Prostate gland (tissue), 2 donors: ENCODE measurements around the gene ZNF91. TPM values are rescaled to one million over a fixed set of nuclear protein-coding genes. Genes with fewer than 3 reads are reported as not detected.
"Not testable (repeated sequence)": the region's sequence is repeated elsewhere in the genome, so short reads cannot be mapped to it uniquely, and the experiment has no call there.

Experiments used
- DNase-seq: peaks from one replicate; pipeline ENCODE4 v3.0.0-alpha.2; 2019; ENCODE audit warnings: low spot score
- H3K27ac ChIP-seq, 2 donors: fragments of 200-600 bp; sonication (generic); 2 replicates each; pipeline ENCODE4 v1.5.1; 2017 to 2019
- H3K27me3 ChIP-seq: fragments of 200-600 bp; sonication (generic); replicated peaks from 2 replicates; pipeline ENCODE4 v1.5.1; 2019; ENCODE audit not compliant: insufficient read depth
- H3K36me3 ChIP-seq, 2 donors: fragments of 200-600 bp; sonication (generic); 1 replicate in 1 of 2; 2 replicates in 1 of 2; pipeline versions ENCODE4 v1.5.1 to v1.8.1; 2017 to 2019
- H3K4me1 ChIP-seq: fragments of 200-600 bp; sonication (generic); replicated peaks from 2 replicates; pipeline ENCODE4 v1.5.1; 2019
- H3K4me3 ChIP-seq, 2 donors: fragments of 200-600 bp; sonication (generic); 2 replicates each; pipeline ENCODE4 v1.5.1; 2017 to 2019
- H3K9me3 ChIP-seq: fragments of 200-600 bp; sonication (generic); 2 replicates; pipeline ENCODE4 v1.5.1; 2017
- POLR2A ChIP-seq: fragments of 450-650 bp; IDR thresholded peaks from one replicate; pipeline ENCODE4 v1.6.1; 2016; ENCODE audit warnings: antibody characterized with exemption, mild to moderate bottlenecking
- POLR2AphosphoS5 ChIP-seq: sonication (generic); formaldehyde crosslinking; IDR thresholded peaks from one replicate; pipeline ENCODE4 v1.6.1; 2017; ENCODE audit warnings: antibody characterized with exemption
- WGBS: methylation state at CpG from one replicate; pipeline ENCODE4 v1.1.5; 2018; 5-methylcytosine and 5-hydroxymethylcytosine counted together
- intact Hi-C: fragments of 100-400 bp; cut with DNase I; formaldehyde crosslinking; loops from one replicate; pipeline ENCODE4 v1.14.2; 2022
- total RNA-seq, 2 donors: library from RNA; depleted of rRNA; stranded (reverse); fragments of >200 nt; gene quantifications; one replicate each; pipeline ENCODE4 v1.1.0, GENCODE V29; 2016
- TF ChIP-seq, protein P1 (sequence below), 4 experiments: fragments of 200-600 bp in 2 of 4; fragments of 450-650 bp in 2 of 4; sonication (generic) in 2 of 4; IDR thresholded peaks; 1 replicate in 3 of 4; 2 replicates in 1 of 4; pipeline ENCODE4 v1.5.1; 2016 to 2019; ENCODE audit warnings: antibody characterized with exemption in 4 of 4, mild to moderate bottlenecking in 2 of 4, moderate library complexity in 2 of 4

ZNF91 gene
- total RNA-seq, 2 donors from 2014 or later: 70.4 to 97.8 TPM

GRCh38 chr19:23401086-23401610, 5.9 kb upstream of the ZNF91 start:
- H3K4me3 ChIP-seq: no peak overlapping the region
- intact Hi-C loops: no loop called here
- TF ChIP-seq POLR2A: no peak
- TF ChIP-seq, protein P1, sequence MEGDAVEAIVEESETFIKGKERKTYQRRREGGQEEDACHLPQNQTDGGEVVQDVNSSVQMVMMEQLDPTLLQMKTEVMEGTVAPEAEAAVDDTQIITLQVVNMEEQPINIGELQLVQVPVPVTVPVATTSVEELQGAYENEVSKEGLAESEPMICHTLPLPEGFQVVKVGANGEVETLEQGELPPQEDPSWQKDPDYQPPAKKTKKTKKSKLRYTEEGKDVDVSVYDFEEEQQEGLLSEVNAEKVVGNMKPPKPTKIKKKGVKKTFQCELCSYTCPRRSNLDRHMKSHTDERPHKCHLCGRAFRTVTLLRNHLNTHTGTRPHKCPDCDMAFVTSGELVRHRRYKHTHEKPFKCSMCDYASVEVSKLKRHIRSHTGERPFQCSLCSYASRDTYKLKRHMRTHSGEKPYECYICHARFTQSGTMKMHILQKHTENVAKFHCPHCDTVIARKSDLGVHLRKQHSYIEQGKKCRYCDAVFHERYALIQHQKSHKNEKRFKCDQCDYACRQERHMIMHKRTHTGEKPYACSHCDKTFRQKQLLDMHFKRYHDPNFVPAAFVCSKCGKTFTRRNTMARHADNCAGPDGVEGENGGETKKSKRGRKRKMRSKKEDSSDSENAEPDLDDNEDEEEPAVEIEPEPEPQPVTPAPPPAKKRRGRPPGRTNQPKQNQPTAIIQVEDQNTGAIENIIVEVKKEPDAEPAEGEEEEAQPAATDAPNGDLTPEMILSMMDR (IDR thresholded peaks at IDR 0.05): no peak
- TF ChIP-seq POLR2AphosphoS5: no peak
- no peaks in the 10 kb centered on the region for H3K36me3 ChIP-seq
- H3K27me3 ChIP-seq: no peaks in the 10 kb centered on the region
- no peak for DNase-seq
- 71% methylated on average over 4 of the region's 4 CpGs for WGBS
- H3K4me1 ChIP-seq: no peaks in the 10 kb centered on the region
- H3K9me3 ChIP-seq: no peaks in the 10 kb centered on the region
- no peak overlapping the region for H3K27ac ChIP-seq

DNA sequence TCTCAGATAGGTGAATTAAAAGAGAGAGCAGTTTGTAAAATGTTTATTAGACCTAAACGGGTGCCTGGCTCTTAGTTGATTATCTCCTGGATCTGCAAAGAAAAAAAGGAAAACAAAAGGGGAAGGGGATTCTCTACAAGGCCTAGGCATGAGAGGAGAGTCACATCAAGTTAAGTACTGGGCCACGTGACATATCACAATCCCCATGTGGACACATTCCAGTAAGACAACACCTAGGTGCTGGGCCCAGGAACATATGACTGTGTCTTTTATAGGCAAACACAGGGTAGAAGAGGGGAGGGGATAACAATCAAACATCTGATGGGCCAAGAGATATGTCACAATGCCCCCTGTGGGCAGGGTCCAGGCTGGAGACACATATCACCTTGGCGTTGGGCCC, 4.2 kb upstream of the ZNF91 start:
- Histone ChIP-seq H3K4me1 (no peaks in the 10 kb centered on the region), H3K36me3 (no peaks in the 10 kb centered on the region), H3K4me3 (no peak overlapping the region), H3K9me3 (no peaks in the 10 kb centered on the region), H3K27ac (no peak overlapping the region), H3K27me3 (no peaks in the 10 kb centered on the region)
- WGBS: 70% methylated on average over 3 of the region's 3 CpGs
- no peak for TF ChIP-seq POLR2AphosphoS5
- TF ChIP-seq, protein P1 (IDR thresholded peaks at IDR 0.05): no peak
- no peak for TF ChIP-seq POLR2A
- intact Hi-C loops: loop anchor here (5.0 to 10.0 kb wide), 2 partner anchors 127 to 635 kb away; no protein-coding TSS in a partner anchor
- DNase-seq: no peak

DNA sequence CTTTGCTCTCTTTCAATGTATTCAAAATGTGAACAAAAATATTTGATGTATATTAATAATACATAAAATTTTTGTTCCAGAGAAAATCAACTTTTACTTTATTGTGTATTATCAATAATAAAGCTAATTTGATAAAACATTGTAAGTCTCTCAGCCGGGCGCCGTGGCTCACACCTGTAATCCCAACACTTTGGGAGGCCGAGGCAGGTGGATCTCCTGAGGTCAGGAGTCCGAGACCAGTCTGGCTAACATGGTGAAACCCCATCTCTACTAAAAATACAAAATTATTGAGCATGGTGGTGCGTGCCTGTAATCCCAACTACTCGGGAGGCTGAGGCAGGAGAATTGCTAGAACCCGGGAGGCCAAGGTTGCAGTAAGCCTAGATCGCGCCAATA, 449 bp upstream of the ZNF91 start:
- Histone ChIP-seq H3K27ac (peak overlapping the region; percentile 91 to 92), H3K4me3 (peak overlapping the region in 1 of 2 donors; percentile 61)
- 89% methylated on average over 10 of the region's 10 CpGs for WGBS
- intact Hi-C loops: loop anchor here (5.0 to 10.0 kb wide), 2 partner anchors 123 to 639 kb away; no protein-coding TSS in a partner anchor
- H3K27me3 ChIP-seq, H3K36me3 ChIP-seq, H3K4me1 ChIP-seq, H3K9me3 ChIP-seq, DNase-seq: not testable (repeated sequence)

DNA sequence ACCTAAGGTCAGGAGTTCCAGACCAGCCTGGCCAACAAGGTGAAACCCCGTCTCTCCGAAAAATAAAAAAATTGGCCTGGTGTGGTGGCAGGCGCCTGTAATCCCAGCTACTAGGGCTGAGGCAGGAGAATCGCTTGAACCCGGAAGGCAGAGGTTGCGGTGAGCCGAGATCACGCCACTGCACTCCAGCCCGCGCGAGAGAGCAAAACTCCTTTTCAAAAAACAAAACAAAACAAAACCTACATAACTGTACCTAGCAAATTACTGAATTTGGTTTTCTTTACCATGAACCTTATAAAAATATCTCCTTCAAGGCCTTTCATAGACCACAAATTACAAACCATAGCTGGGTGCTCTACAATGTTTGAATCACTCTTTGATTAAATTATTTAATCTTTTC, 760 bp downstream of the ZNF91 start:
- WGBS: 2% methylated on average over 11 of the region's 11 CpGs
- peak; percentile 19 for DNase-seq
- peaks cover 4% of the 10 kb centered on the region for H3K4me1 ChIP-seq

DNA sequence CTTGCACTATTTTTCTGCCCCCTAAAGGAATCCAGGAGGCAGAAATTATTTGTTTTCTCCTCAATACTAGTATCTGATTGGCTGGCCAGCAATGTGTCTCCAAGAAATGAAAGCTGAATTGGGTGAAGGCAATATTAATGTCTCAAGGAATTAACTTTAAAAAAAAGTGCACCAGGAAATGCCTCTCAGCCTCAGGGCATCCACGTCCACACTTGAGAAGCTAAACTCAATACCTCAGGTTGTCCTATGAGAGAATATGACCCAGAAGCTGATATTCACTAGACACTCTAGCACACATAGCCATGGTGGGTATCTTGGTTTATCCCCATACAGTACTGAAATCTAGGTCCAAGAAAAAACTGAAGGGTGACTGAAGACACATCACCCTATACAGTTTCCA, 2.1 kb downstream of the ZNF91 start:
- H3K27ac ChIP-seq: peak overlapping the region in 1 of 2 donors; percentile 91
- intact Hi-C loops: loop anchor here (10.0 kb wide), 1 partner anchor 642 kb away; no protein-coding TSS in a partner anchor
- DNase-seq: no peak

More for the DNA sequence above, 760 bp downstream of the ZNF91 start:
- TF ChIP-seq POLR2A: no peak
- TF ChIP-seq, protein P1 (IDR thresholded peaks at IDR 0.05): no peak
- no peak for TF ChIP-seq POLR2AphosphoS5
- peak overlapping the region; percentile 61 to 78 for H3K4me3 ChIP-seq
- peak overlapping the region; percentile 91 to 92 for H3K27ac ChIP-seq
- no peaks in the 10 kb centered on the region for H3K27me3 ChIP-seq
- H3K36me3 ChIP-seq: no peaks in the 10 kb centered on the region
- intact Hi-C loops: loop anchor here (10.0 kb wide), 1 partner anchor 640 kb away; no protein-coding TSS in a partner anchor
- H3K9me3 ChIP-seq: no peaks in the 10 kb centered on the region

More for the DNA sequence above, 2.1 kb downstream of the ZNF91 start:
- WGBS: 54% methylated on average over 1 of the region's 1 CpG
- TF ChIP-seq POLR2AphosphoS5 (no peak), POLR2A (no peak)
- TF ChIP-seq, protein P1 (IDR thresholded peaks at IDR 0.05): no peak
- no peaks in the 10 kb centered on the region for H3K36me3 ChIP-seq
- no peaks in the 10 kb centered on the region for H3K9me3 ChIP-seq
- peaks cover 4% of the 10 kb centered on the region for H3K4me1 ChIP-seq
- H3K4me3 ChIP-seq: no peak overlapping the region
- no peaks in the 10 kb centered on the region for H3K27me3 ChIP-seq
